Sigmoid colon (tissue), 7 donors: ENCODE results near the gene EEF1A2. TPM values are rescaled to one million over a fixed set of nuclear protein-coding genes. Genes with fewer than 3 reads are reported as not detected.

Source experiments
- DNase-seq: peaks from one replicate; pipeline ENCODE4 v3.0.0-alpha.2; 2019
- H3K27ac ChIP-seq, 4 donors: fragments of 200-600 bp; sonication (generic); one replicate each; pipeline ENCODE4 v1.5.1; 2016 to 2019; ENCODE audit warnings: mild to moderate bottlenecking in 1 of 4
- H3K27me3 ChIP-seq, 3 donors: fragments of 200-600 bp; sonication (generic); one replicate each; pipeline ENCODE4 v1.5.1; 2019; ENCODE audit warnings: mild to moderate bottlenecking in 1 of 3
- H3K36me3 ChIP-seq, 4 donors: fragments of 200-600 bp; sonication (generic); one replicate each; pipeline ENCODE4 v1.5.1; 2016 to 2019
- H3K4me1 ChIP-seq, 4 donors: fragments of 200-600 bp; sonication (generic); one replicate each; pipeline ENCODE4 v1.5.1; 2017 to 2019
- H3K4me3 ChIP-seq, 4 donors: fragments of 200-600 bp; sonication (generic); one replicate each; pipeline ENCODE4 v1.5.1; 2017 to 2019; ENCODE audit warnings: mild to moderate bottlenecking in 2 of 4, moderate library complexity in 1 of 4
- H3K9me3 ChIP-seq, 4 donors: fragments of 200-600 bp in 3 of 4; sonication (generic) in 3 of 4; one replicate each; pipeline versions ENCODE4 v1.5.1 to v1.6.1; 2013 to 2019
- CTCF ChIP-seq, 4 experiments: fragments of 450-650 bp in 3 of 4; fragments of 200-600 bp in 1 of 4; IDR thresholded peaks; one replicate each; pipeline ENCODE4 v1.5.1; 2016 to 2019; ENCODE audit warnings: antibody characterized with exemption in 4 of 4, mild to moderate bottlenecking in 3 of 4, moderate library complexity in 2 of 4
- EP300 ChIP-seq, 4 donors: sonication (generic); formaldehyde crosslinking; IDR thresholded peaks; one replicate each; pipeline ENCODE4 v1.6.1; 2017; ENCODE audit warnings: antibody characterized with exemption in 4 of 4
- POLR2A ChIP-seq, 2 donors: fragments of 450-650 bp; IDR thresholded peaks; one replicate each; pipeline ENCODE4 v1.6.1; 2016; ENCODE audit warnings: antibody characterized with exemption in 2 of 2, mild to moderate bottlenecking in 2 of 2, moderate library complexity in 2 of 2
- POLR2AphosphoS5 ChIP-seq, 4 donors: sonication (generic); formaldehyde crosslinking; IDR thresholded peaks; one replicate each; pipeline ENCODE4 v1.6.1; 2017; ENCODE audit warnings: antibody characterized with exemption in 4 of 4
- WGBS, 2 donors: extraction: QIAGEN DNeasy Blood & Tissue Kit; methylation state at CpG; one replicate each; pipeline ENCODE4 v1.1.7; 2013; 5-methylcytosine and 5-hydroxymethylcytosine counted together
- intact Hi-C: fragments of 100-400 bp; cut with DNase I; formaldehyde crosslinking; loops from one replicate; pipeline ENCODE4 v1.15.1; 2023
- polyA plus RNA-seq, 3 donors: library from polyadenylated mRNA; stranded (reverse); fragments of 200-250 nt; gene quantifications; one replicate each; pipeline ENCODE4 v1.2.3, GENCODE V29; 2013
- total RNA-seq, 4 donors: library from RNA; depleted of rRNA; stranded (reverse); fragments of >200 nt; gene quantifications; one replicate each; pipeline ENCODE4 v1.1.0, GENCODE V29; 2016
- donor health status: healthy with polysubstance abuse.
- donor health status: Bipolar disorder and iron deficiency.
- donor health status: healthy.

EEF1A2 gene
- total and polyA plus RNA-seq, 7 donors: 2.8 to 14.3 (median 7.8) TPM

GRCh38 chr20:63497946-63498935 lies 642 bp downstream of the EEF1A2 start:
- TF ChIP-seq EP300 (IDR thresholded peaks at IDR 0.05): no peak
- no peak for TF ChIP-seq POLR2AphosphoS5 (IDR thresholded peaks at IDR 0.05)
- no peak for TF ChIP-seq POLR2A (IDR thresholded peaks at IDR 0.05)
- TF ChIP-seq CTCF (IDR thresholded peaks at IDR 0.05): no peak
- 5 to 6% methylated on average over 60 of the region's 60 CpGs for WGBS, 2 donors

GRCh38 chr20:63497138-63497945 lies 1.5 kb downstream of the EEF1A2 start:
- Histone ChIP-seq H3K4me1 (peaks cover 0 to 38% (median 29%) of the 10 kb centered on the region in 4 donors), H3K4me3 (no peak overlapping the region), H3K27me3 (peaks cover 31 to 69% (median 47%) of the 10 kb centered on the region in 3 donors), H3K27ac (no peak overlapping the region), H3K9me3 (no peaks in the 10 kb centered on the region), H3K36me3 (no peaks in the 10 kb centered on the region)
- intact Hi-C loops: no loop called here
- 54 to 65% methylated on average over 20 of the region's 20 CpGs for WGBS, 2 donors
- DNase-seq: peak; percentile 64
- TF ChIP-seq EP300 (IDR thresholded peaks at IDR 0.05) (no peak), CTCF (IDR thresholded peaks at IDR 0.05) (no peak), POLR2A (IDR thresholded peaks at IDR 0.05) (no peak), POLR2AphosphoS5 (IDR thresholded peaks at IDR 0.05) (no peak)

More at GRCh38 chr20:63497946-63498935, 642 bp downstream of the EEF1A2 start:
- peak; percentile 66 for DNase-seq
- Histone ChIP-seq H3K9me3 (no peaks in the 10 kb centered on the region), H3K4me3 (peak overlapping the region in 3 of 4 donors; percentile 34 to 48 (median 46)), H3K4me1 (peaks cover 0 to 38% (median 29%) of the 10 kb centered on the region in 4 donors), H3K36me3 (no peaks in the 10 kb centered on the region), H3K27ac (no peak overlapping the region), H3K27me3 (peaks cover 31 to 76% (median 47%) of the 10 kb centered on the region in 3 donors)
- intact Hi-C loops: no loop called here

GRCh38 chr20:63496596-63497120 lies 2.2 kb downstream of the EEF1A2 start:
- peaks cover 31 to 63% (median 47%) of the 10 kb centered on the region in 3 donors for H3K27me3 ChIP-seq
- TF ChIP-seq POLR2AphosphoS5 (IDR thresholded peaks at IDR 0.05) (no peak), POLR2A (IDR thresholded peaks at IDR 0.05) (no peak), CTCF (IDR thresholded peaks at IDR 0.05) (no peak), EP300 (IDR thresholded peaks at IDR 0.05) (no peak)
- intact Hi-C loops: loop anchor here (1.0 kb wide), 1 partner anchor 23 kb away; no protein-coding TSS in a partner anchor
- H3K9me3 ChIP-seq: no peaks in the 10 kb centered on the region
- peaks cover 0 to 33% (median 26%) of the 10 kb centered on the region in 4 donors for H3K4me1 ChIP-seq
- H3K36me3 ChIP-seq: no peaks in the 10 kb centered on the region
- peak; percentile 65 for DNase-seq
- H3K27ac ChIP-seq: no peak overlapping the region
- 46 to 64% methylated on average over 16 of the region's 16 CpGs for WGBS, 2 donors
- H3K4me3 ChIP-seq: peak overlapping the region in 3 of 4 donors; percentile 34 to 40 (median 38)
